Neutrophil (primary cell): ENCODE data around the gene ABHD17A.

Source experiments
- H3K27ac ChIP-seq: fragments of 200-600 bp; sonication (generic); 2 replicates; pipeline ENCODE4 v1.5.1; 2016; ENCODE audit warnings: mild to moderate bottlenecking, moderate library complexity
- H3K27me3 ChIP-seq: fragments of 200-600 bp; sonication (generic); 2 replicates; pipeline ENCODE4 v1.6.0; 2016; ENCODE audit warnings: mild to moderate bottlenecking
- H3K36me3 ChIP-seq: fragments of 200-600 bp; sonication (generic); 2 replicates; pipeline ENCODE4 v1.5.1; 2017
- H3K4me1 ChIP-seq, 2 experiments: fragments of 200-600 bp in 1 of 2; sonication (generic) in 1 of 2; 1 replicate in 1 of 2; 2 replicates in 1 of 2; pipeline versions ENCODE4 v1.5.1 to v1.6.1; 2013 to 2016; ENCODE audit warnings: low read depth in 1 of 2, low read length in 1 of 2, mild to moderate bottlenecking in 1 of 2, moderate library complexity in 1 of 2; ENCODE audit not compliant: control insufficient read depth in 1 of 2, insufficient read depth in 1 of 2
- H3K4me3 ChIP-seq, 2 experiments: fragments of 200-600 bp in 1 of 2; sonication (generic) in 1 of 2; 1 replicate in 1 of 2; 2 replicates in 1 of 2; pipeline ENCODE4 v1.5.1; 2013 to 2016; ENCODE audit warnings: low read depth in 1 of 2, low read length in 1 of 2, mild to moderate bottlenecking in 1 of 2, moderate library complexity in 1 of 2
- H3K9me3 ChIP-seq: fragments of 200-600 bp; sonication (generic); 2 replicates; pipeline ENCODE4 v1.5.1; 2016
- TF ChIP-seq, protein P1 (sequence below): fragments of 200-600 bp; sonication (generic); IDR thresholded peaks from 2 replicates; pipeline ENCODE4 v1.5.1; 2016; ENCODE audit warnings: antibody characterized with exemption

The ABHD17A gene

DNA sequence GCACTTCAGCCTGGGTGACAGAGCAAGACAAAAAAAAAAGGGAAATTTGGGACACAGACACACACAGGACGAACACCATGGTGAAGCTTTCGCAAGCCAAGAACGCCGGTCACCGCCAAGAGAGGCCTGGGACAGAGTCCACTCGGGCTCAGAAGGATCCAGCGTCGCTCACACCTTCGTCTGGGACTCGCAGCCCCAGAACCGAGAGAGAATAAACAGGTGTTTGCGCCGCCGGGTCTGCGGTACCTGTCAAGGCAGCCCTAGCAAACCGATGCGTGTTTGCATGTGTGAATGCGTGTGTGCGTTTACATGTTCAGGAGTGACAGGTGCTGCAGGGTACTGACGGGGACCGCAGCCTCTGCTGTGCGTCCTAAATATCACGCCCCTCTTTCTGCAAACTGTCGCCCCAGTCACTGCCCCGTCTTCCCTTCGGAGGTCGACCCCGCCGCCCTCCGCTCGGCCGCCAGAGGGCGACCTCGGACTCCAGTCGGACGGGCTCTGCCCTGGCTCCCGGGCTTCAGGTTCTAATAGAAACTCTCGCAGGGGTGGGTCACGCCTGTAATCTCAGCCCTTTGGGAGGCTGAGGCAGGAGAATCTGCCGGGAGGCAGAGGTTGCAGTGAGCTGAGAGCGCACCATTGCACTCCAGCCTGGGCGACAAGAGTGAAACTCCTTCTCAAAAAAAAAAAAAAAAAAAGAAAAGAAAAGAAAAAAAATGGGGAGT lies 43.9 kb upstream of the ABHD17A start:
- peak overlapping the region; percentile 46 for H3K27ac ChIP-seq
- H3K4me3 ChIP-seq = peak overlapping the region; percentile 52 to 53
- TF ChIP-seq, protein P1, sequence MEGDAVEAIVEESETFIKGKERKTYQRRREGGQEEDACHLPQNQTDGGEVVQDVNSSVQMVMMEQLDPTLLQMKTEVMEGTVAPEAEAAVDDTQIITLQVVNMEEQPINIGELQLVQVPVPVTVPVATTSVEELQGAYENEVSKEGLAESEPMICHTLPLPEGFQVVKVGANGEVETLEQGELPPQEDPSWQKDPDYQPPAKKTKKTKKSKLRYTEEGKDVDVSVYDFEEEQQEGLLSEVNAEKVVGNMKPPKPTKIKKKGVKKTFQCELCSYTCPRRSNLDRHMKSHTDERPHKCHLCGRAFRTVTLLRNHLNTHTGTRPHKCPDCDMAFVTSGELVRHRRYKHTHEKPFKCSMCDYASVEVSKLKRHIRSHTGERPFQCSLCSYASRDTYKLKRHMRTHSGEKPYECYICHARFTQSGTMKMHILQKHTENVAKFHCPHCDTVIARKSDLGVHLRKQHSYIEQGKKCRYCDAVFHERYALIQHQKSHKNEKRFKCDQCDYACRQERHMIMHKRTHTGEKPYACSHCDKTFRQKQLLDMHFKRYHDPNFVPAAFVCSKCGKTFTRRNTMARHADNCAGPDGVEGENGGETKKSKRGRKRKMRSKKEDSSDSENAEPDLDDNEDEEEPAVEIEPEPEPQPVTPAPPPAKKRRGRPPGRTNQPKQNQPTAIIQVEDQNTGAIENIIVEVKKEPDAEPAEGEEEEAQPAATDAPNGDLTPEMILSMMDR = peak; percentile 93
- no peaks in the 10 kb centered on the region for H3K9me3 ChIP-seq
- peaks cover 13 to 15% of the 10 kb centered on the region in 2 experiments for H3K4me1 ChIP-seq
- H3K36me3 ChIP-seq = peaks cover 7% of the 10 kb centered on the region
- peaks cover 26% of the 10 kb centered on the region for H3K27me3 ChIP-seq

DNA sequence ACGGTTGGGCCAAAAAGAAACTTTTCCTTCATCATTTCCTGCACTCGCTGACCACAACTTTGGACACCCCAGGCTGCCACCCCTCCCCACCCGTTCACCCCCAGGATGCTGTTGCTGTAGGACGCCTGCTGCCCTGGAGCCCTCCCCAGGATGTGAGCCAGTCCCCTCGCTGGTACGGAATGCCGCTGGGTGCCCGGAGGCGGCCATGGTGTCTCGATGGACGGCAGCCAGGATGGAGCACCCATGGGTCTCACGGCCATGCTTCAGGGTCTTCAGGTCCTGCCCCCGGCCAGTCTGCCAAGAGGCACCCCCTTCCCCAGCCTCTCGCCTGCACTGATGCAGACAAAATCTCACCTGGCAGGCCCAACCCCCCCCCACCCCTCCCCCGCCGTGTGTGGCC lies 40.2 kb upstream of the ABHD17A start:
- Histone ChIP-seq H3K36me3 (peaks cover 23% of the 10 kb centered on the region), H3K4me3 (no peak overlapping the region), H3K27ac (no peak overlapping the region), H3K27me3 (peaks cover 8% of the 10 kb centered on the region), H3K9me3 (no peaks in the 10 kb centered on the region), H3K4me1 (peaks cover 13 to 15% of the 10 kb centered on the region in 2 experiments)
- TF ChIP-seq, protein P1 = no peak

DNA sequence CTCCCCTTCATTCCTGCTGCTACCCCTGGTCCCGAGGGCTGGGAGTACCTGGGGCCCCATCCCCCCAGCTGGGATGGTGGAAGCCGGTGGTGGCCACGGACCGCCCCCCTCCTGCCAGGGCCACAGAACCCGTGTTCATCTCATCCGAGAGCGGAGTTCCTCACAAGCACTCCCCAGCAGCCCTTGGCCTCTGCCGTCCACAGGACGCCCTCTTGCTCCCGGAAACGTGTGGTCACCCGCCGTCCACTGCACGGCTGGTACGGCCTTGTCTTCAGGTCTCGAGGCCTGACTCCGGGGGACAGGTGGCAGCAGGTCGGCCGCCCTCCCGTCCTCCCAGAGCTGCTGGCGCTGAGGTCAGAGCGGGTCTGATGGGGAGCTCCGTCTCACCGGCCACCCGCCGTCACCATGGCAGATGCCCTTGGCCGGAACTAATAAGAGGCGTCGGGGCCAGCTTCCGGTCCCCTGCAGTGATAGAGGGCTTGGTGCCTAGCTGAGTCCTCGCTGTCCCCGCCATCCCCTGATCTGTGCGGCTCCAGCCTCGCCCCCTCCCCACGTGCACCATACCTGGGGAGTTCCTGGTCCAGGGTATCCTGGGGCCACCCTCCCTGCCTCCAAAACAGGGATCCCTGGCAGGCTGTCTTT lies 39.1 kb upstream of the ABHD17A start:
- Histone ChIP-seq H3K27ac (no peak overlapping the region), H3K36me3 (peaks cover 23% of the 10 kb centered on the region), H3K4me1 (peaks cover 7% of the 10 kb centered on the region in 2 experiments), H3K9me3 (no peaks in the 10 kb centered on the region), H3K27me3 (no peaks in the 10 kb centered on the region), H3K4me3 (no peak overlapping the region)
- TF ChIP-seq, protein P1 = no peak

DNA sequence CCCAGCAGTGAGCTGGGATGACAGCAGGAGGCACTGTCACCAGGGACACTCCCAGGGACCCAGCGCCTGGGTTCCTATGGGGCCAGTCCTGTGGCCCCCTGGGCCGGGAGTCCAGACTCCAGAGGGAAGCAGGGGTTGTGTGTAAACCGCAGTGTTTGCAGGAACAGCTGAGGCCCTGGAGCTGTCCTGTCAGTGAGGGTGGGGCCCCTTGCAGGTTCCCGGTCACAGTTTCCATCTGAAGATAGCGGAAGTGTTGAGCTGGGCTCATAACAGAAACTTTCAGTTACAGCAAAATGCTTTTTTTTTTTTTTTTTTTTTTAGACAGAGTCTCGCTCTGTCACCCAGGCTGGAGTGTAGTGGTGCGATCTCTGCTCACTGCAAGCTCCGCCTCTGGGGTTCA lies 38.0 kb upstream of the ABHD17A start:
- H3K4me1 ChIP-seq = no peaks in the 10 kb centered on the region
- TF ChIP-seq, protein P1 = no peak
- H3K36me3 ChIP-seq = peaks cover 28% of the 10 kb centered on the region
- no peak overlapping the region for H3K4me3 ChIP-seq
- H3K9me3 ChIP-seq = no peaks in the 10 kb centered on the region
- H3K27ac ChIP-seq = no peak overlapping the region
- no peaks in the 10 kb centered on the region for H3K27me3 ChIP-seq

DNA sequence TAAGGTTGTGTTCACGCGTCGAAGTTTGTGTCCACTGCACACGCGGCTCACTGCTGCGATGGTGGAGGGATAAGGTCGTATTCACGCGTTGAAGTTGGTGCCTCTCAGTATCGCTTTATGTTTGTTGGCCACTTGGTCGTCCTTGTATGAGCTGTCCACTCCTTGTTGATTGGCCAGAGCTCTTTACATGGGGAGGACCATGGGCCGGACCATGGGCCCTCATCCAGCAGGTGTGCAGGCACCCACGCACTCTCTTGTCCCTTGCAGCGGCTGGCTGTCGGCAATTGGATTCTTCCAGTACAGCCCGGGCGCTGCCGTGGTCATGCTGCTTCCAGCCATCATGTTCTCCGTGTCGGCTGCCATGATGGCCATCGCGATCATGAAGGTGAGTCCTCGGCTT lies 37.5 kb upstream of the ABHD17A start:
- Histone ChIP-seq H3K27ac (no peak overlapping the region), H3K27me3 (no peaks in the 10 kb centered on the region), H3K4me3 (no peak overlapping the region), H3K36me3 (peaks cover 32% of the 10 kb centered on the region), H3K4me1 (no peaks in the 10 kb centered on the region), H3K9me3 (no peaks in the 10 kb centered on the region)
- TF ChIP-seq, protein P1 = no peak
